GM12873 (cell line): Measurements from ENCODE around the gene LMOD1.
A peak's percentile ranks its signal among the peaks of the same experiment; 100 is the strongest.

Experiments used
- CTCF ChIP-seq: IDR thresholded peaks from 2 replicates; pipeline ENCODE4 v1.5.1; 2012; ENCODE audit warnings: low read depth, mild to moderate bottlenecking, moderate library complexity, low read length, control low read depth; ENCODE audit not compliant: insufficient read depth; ENCODE audit errors: missing control alignments

LMOD1 gene

GRCh38 chr1:201982623-201983379, 36.5 kb upstream of the LMOD1 start, which contains the start of gene RNPEP:
Gene RNPEP (plus strand): TSS chr1:201982648. CDS start chr1:201982667, 19 bp downstream.
- TF ChIP-seq CTCF = peak; percentile 10

- no peak for TF ChIP-seq CTCF
Measured at GRCh38 chr1:201982082-201982622, 35.8 kb upstream of the LMOD1 start.

GRCh38 chr1:201970334-201971159, 24.2 kb upstream of the LMOD1 start:
- TF ChIP-seq CTCF = no peak

- no peak for TF ChIP-seq CTCF
Measured at GRCh38 chr1:201968202-201968925, 22.0 kb upstream of the LMOD1 start.

- TF ChIP-seq CTCF = no peak
Measured at GRCh38 chr1:201966171-201966570, 19.8 kb upstream of the LMOD1 start.

- no peak for TF ChIP-seq CTCF
Measured at GRCh38 chr1:201964261-201964660, 17.9 kb upstream of the LMOD1 start.
